NCI-H128 (cell line): ENCODE measurements around the gene MYO3A.

Experiments
- DNase-seq: peaks from one replicate; lab custom pipeline; 2025; ENCODE audit not compliant: unreplicated experiment; lab: John Stamatoyannopoulos, UW

The MYO3A gene

GRCh38 chr10:26212511-26212910, 278.5 kb downstream of the MYO3A start:
- no peak for DNase-seq

GRCh38 chr10:26213157-26213800, 279.2 kb downstream of the MYO3A start:
- DNase-seq: no peak

GRCh38 chr10:26214004-26214403, 280.0 kb downstream of the MYO3A start:
- DNase-seq: no peak

GRCh38 chr10:26214551-26215395, 280.7 kb downstream of the MYO3A start:
- no peak for DNase-seq

- no peak for DNase-seq
These were observed 281.4 kb downstream of the MYO3A start for GRCh38 chr10:26215396-26215934.

- DNase-seq: peak; percentile 16
These were observed 282.0 kb downstream of the MYO3A start for GRCh38 chr10:26215935-26216584.

- DNase-seq: no peak
These were observed 282.8 kb downstream of the MYO3A start, which contains the start of gene GAD2 for GRCh38 chr10:26216585-26217395. TSS of gene GAD2 (plus strand) at chr10:26216774. CDS start at chr10:26216810, 36 bp downstream.

GRCh38 chr10:26217396-26218086, 283.5 kb downstream of the MYO3A start:
- peak; percentile 8 for DNase-seq

- no peak for DNase-seq
These were observed 285.6 kb downstream of the MYO3A start for GRCh38 chr10:26219676-26220075.

- no peak for DNase-seq
These were observed 286.9 kb downstream of the MYO3A start for GRCh38 chr10:26220901-26221300.

GRCh38 chr10:26221541-26221940, 287.5 kb downstream of the MYO3A start:
- no peak for DNase-seq

GRCh38 chr10:26222563-26222962, 288.5 kb downstream of the MYO3A start:
- no peak for DNase-seq

GRCh38 chr10:26225322-26225721, 291.3 kb downstream of the MYO3A start:
- DNase-seq: no peak

GRCh38 chr10:26227786-26228185, 293.8 kb downstream of the MYO3A start:
- no peak for DNase-seq

- DNase-seq: no peak
These were observed 298.1 kb downstream of the MYO3A start for GRCh38 chr10:26232174-26232573.

GRCh38 chr10:26235761-26236160, 301.7 kb downstream of the MYO3A start:
- DNase-seq: no peak

- no peak for DNase-seq
These were observed 304.3 kb downstream of the MYO3A start for GRCh38 chr10:26238378-26238777.

GRCh38 chr10:26242706-26243350, 308.8 kb downstream of the MYO3A start:
- DNase-seq: no peak

GRCh38 chr10:26243351-26243720, 309.3 kb downstream of the MYO3A start:
- DNase-seq: no peak

GRCh38 chr10:26249681-26250080, 315.7 kb downstream of the MYO3A start:
- DNase-seq: no peak
